HG03097 (cell line): ENCODE data around the gene EVA1C.
A peak's percentile ranks its signal among the peaks of the same experiment; 100 is the strongest.
"Not testable (repeated sequence)": the region's sequence is repeated elsewhere in the genome, so short reads cannot be mapped to it uniquely, and the experiment has no call there.

Experiments used
- ATAC-seq: cut with Tn5 transposase; IDR thresholded peaks from one replicate; pipeline ENCODE4 v1.9.1; 2021; ENCODE audit not compliant: unreplicated experiment, low FRiP score

Gene EVA1C

DNA sequence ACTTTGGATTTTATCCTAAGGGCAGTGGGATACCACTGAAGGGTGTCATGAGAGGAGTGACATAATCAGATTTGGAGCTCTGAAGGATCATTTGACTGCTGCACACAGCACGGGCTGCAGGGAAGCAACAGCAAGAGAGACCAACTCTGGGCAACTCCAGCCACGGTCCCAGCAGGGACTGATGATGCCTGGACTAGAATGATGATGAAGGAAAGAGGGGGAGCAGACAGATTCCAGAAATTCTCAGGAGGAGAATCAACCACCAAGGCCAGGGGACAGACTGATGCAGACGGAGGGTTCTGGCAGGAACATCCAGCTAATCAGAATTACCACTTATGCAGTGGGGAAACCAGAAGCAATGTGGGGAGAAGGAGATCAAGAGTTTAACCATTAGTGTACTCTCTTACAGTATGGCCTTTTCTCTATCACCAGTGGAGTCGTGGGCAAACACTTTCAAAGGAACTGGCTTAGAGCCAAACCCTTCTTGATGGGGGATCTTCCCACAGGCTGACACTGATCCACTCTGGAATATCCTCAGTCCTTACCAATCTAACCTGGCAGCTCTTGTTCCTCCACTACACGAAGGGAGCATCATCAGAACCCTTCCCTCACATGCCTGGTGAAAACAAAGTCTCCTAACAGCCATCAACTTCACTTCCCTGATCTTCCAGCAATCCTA lies 23.0 kb upstream of the EVA1C start:
- no peak for ATAC-seq

DNA sequence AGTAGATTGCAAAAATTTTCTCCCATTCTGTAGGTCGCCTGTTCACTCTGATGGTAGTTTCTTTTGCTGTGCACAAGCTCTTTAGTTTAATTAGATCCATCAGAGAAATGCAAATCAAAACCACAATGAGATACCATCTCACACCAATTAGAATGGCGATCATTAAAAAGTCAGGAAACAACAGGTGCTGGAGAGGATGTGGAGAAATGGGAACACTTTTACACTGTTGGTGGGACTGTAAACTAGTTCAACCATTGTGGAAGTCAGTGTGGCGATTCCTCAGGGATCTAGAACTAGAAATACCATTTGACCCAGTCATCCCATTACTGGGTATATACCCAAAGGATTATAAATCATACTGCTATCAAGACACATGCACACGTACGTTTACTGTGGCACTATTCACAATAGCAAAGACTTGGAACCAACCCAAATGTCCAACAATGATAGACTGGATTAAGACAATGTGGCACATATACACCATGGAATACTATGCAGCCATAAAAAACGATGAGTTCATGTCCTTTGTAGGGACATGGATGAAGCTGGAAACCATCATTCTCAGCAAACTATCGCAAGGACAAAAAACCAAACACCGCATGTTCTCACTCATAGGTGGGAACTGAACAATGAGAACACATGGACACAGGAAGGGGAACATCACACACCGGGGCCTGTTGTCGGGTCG lies 21.8 kb upstream of the EVA1C start:
- ATAC-seq: not testable (repeated sequence)

DNA sequence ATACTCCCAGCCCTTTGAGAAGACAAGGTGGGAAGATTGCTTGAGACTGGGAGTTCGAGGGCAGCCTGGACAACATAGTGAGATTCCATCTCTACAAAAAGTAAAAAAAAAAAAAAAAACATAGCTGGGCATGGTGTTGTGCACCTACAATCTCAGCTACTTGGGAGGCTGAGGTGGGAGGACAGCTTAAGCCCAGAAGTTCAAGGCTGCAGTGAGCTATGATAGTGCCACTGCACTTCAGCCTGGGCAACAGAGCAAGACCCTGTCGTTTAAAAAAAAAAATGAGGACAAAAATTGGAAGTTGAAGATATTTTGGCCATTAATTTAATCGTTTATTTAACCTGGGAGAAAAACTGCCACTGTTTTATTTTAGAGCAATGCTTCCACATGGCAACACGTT lies 20.8 kb upstream of the EVA1C start:
- no peak for ATAC-seq

DNA sequence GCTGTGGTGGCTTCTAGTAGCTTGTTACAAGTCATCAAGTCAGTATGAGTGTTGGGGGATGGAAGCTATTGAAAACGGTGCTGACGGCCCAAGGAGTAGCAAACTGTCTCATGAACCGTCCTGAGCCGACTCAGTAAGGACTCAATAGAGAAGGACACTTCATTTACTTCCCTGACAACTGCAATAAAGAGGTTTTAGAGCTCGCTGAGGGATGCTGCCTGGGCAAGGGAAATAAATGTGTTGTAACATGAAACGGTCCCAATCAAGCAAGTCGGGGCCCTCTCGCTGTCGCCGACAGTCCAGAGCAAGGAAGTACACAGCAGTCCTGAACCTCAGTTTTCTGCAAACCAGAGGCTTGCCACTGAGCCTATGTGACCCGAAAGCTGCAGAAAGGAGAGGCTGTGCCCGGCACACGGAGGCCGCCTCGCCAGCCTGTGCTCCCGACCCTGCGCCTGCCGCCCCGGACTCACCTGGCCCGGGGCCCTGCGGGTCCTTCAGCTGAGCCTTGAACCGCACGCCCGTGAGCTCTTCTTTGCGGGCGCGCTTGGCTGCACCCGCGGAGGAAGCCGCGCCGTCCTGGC lies 20.1 kb upstream of the EVA1C start:
- ATAC-seq: peak; percentile 3

DNA sequence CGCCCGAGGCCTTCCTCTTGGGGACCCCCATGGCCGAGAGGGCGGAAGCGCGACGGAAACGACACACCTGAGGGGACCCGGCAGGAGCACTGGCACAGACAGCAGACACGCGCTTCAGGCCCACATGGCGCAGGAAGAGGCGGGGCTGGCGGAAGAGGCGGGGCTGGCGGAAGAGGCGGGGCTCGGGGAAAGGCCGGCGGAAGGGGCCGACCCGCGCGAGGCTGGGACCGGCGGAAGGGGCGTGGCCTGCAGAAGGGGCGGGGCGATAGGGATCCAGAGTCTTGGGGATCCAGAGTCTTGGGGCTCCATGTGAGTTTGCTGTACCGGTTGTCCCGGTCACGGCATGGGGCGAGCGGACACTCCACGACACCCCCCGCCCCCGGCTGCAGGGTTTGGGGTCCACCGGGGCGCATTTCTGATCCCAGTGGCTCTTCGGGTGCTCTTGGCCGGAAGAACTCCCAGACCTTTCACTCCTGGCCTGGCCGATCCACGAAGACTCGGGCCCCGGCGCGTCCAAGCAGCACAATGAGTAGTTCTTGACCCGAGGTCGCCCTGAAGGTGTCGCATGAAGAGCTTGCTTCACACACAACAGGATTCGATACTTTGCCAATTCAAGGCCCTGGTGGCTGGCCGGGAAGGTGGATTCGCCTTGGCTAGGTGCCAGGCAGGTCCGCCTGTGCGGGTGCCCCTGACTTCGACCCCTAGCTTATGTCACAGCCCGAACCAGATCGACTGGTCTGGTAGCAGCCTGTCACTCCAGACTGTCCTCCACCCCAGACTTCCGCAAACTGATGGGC lies 19.4 kb upstream of the EVA1C start, which contains the start of gene URB1:
URB1 (minus strand) TSS at position 133 of the 797 bp plus-strand sequence; CDS start at position 31, 102 bp downstream.
- ATAC-seq: peak; percentile 83

DNA sequence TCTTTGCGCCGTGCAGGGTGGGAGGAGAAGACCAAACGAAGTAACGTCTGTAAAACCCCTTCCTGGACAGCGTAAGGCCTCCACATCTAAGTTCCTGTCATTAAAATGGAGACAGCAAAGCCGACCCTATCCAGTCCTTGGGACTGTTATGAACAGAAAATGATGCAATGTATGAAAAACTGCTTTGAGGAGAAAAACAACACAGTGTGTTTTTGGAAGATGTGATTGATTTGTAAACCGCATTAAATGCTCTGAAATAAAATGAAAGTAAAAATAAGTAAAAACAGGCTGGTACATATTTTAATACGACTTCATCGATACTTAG lies 18.9 kb upstream of the EVA1C start:
- ATAC-seq: no peak

DNA sequence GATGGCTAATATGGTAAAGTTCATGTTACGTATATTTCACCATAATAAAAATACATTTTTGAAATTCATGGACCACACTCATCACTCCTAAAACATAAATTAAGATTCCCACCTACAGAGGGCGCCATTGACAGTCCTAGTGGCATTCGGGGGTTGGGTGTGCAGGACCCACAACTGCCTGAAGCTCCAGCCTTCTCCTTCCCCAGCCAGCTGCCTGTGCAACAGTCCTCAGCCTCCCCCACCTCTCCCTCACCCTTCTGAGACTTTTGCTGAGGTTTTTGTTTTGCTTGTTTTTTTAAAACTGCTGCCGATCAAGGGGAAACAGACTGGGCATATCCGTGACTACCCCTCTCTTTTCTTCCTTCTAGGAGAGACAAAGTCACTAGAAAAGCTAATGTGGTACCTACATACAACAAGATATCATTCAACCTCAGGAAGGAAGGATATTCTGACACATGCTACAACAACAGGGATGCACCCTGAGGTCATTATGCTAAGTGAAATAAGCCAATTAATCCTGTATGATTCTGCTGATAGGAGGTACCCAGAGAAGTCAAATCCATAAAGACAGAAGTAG lies 9.2 kb upstream of the EVA1C start:
- no peak for ATAC-seq

DNA sequence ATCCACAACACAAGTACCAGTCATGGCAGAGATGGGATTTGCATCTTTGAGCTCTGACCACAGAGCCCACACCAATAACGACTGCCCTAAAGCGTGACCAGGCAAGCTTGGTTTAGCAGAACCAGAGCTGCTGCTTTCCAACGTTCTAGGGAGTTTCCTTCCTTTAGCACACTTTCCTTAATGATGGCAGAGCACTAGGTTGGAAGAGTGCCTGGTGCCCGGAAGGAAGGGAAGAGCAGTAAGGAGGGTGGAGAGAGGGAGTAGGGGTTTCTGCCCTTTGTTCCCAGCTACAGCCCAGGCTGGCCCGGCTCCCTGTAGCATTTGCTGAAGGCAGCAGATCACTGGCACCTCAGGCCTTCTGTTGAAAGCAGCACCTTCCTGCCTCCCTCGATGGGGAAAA lies 6.1 kb upstream of the EVA1C start:
- no peak for ATAC-seq

DNA sequence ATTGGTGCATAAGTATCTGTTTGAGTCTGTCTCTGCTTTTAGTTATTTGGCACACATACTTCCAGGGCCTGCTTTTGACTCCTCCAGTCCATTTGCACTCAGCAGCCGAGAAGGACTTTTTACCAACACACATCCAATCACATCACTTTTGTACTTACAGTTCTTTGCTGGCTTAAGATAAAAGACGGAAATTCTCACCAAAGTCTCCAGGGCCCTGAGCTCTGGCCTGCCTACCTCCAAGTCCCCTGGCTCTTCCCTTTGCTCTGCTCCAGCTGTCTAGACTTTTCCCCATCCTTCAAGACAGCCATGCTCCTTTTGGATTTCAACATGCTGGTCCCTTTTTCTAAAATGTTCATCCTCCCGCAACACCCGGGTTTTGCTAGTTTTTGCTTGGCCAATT lies 2.2 kb upstream of the EVA1C start:
- ATAC-seq: no peak

DNA sequence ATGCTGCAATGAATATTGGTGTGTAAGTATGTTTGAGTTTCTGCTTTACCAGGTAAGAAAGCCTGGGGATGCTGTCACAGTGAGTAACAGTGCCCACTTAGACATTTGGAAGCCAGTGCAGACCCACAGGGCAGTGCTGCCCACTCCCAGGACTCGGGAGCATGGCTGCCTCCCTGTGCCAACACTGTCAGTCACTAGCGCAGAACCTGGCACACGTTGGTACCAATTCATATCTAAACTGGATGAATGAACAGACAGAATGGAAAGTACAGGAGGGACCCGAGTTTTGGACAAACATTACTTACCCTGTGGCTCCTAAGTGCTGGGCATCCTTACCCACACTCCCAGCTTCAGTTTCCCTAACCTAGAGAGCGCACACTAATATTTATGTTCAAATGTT lies 1.6 kb upstream of the EVA1C start:
- no peak for ATAC-seq

DNA sequence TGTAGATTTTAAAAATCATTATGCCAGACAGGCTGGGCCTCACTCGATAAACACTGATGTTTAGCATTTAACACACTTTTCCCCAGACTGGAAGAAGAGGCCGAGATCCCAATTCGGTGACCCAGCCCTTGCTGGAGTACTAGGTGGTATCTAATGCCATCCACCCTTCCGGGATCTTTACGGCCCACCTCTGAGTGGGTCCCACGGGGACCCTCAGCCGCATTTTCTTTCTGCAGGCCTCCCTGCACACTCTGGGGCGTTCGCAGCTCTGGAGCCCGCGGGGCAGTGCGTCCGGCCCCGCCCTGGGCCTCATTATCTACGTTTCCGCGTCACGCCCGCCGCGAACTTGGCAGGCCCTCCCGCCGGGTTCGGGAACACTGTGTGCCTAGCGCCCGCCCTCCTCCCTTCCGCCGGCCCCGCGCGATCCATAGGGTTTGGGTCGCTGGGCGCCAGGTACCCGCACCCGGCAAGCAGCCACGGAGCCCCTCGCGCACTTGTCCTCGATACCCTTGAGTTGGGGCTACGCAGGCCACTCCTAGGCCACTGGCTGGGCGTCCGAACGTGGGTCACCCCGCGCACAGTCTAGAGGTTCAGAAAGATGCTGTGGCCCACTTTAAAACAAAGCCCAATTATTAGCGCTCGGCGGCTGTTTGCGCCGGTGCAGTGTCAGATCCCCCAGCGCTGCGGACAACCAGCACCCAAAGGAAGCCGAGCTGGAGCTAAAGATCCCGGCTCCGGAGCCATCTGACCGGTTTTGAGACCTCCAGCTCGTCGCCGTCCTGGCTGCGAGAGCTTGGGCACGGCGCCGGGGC lies 950 bp upstream of the EVA1C start:
- ATAC-seq: no peak

DNA sequence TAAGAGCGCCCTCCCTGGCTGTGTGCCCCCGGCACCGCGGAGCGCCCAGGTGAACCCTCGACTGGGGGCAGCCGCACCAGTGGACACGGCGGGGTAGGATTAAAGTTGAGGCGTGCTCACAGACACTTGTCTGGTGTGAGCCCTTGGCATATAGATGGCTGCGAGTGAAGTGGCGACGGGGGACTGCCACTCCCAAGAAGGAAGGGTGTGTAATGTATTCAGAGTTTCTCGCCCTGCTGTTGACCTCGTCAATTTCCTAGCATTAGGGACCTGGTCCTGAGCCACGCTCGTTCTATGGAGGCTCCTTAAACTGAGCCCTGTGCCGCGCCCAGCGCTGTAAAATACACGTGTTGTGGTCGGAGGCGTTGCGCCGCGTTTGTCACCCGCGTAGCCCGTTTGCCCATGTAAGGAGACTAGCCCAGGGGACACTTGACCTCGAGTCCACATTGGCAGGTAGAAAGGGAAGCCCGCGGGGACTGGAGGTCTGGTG lies 554 bp downstream of the EVA1C start:
- no peak for ATAC-seq

DNA sequence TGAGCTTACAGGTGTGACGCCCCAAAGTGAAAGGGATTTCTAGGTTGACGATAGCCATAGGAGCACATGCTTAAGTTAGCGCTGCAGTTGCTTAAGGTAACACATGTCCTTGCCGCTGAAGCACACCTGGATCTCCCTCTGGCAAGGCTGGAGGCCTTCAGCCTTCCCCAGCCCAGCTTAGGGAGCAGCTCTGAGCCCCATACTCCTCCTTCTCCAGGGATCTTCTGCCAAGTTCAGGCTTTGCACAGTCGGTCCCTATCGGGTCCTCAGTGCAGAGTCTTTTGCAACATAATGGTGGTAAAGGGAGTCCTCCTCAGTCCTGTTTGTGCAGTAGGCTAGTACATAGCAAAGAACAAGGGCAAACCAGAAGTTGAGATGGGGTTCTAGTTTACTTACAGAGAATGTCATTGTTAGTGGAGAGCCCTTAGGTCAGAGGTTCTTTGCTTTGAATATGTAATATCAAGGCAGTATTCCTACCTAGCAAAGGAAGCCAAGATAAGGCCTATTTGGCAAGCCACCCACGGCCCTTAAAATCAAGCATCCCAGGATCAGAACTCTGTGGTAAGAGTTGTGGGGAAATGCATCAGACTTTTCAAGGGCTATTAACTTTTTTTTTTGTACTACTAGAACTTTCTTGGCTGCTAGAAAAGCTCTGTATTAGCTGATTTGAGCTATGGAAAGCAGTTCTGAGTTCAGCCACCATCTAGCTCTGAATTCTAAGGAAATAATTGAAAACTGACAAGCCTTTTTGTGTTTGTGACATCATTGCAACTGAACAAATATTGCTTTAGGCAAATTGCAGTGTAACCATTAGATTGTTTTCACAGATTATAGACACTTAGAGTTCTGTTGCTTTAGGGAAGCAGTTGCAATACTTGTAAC lies 1.4 kb downstream of the EVA1C start:
- ATAC-seq: no peak

DNA sequence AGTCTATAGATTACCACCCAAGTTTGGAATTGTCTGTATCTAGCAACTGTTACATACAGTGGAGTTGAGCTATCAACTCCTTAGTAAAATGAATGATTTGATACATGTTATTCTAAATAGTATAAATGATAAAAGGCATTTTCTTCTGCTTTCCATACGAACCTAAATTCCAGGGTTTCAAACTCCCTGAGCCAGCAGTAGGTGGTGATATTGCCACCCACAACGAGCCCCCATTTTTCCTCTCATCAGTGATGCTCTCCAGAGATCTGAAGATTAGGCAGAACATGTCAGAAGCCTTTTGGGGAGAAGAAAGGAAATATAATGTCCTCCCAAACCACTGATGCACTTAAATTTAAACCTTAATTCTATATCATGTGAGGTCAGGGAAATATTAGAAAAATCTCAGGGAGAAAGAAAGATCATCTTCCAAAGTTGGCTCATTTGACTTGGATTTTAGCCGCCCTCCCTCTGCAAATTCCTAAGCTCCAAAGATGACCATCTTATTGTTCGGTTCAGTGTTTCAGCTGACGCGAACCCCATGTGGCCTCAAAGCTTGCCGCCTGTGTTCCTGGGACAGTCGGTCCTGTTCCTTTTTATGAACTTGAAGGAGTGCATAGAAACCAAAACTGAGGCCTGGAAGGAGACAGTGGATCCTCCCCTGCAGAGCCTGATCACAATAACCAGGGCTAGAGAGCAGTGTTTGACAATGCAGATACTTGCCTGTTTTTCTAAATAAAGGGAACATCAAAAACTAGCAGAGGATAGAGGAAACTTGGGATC lies 2.3 kb downstream of the EVA1C start:
- no peak for ATAC-seq

DNA sequence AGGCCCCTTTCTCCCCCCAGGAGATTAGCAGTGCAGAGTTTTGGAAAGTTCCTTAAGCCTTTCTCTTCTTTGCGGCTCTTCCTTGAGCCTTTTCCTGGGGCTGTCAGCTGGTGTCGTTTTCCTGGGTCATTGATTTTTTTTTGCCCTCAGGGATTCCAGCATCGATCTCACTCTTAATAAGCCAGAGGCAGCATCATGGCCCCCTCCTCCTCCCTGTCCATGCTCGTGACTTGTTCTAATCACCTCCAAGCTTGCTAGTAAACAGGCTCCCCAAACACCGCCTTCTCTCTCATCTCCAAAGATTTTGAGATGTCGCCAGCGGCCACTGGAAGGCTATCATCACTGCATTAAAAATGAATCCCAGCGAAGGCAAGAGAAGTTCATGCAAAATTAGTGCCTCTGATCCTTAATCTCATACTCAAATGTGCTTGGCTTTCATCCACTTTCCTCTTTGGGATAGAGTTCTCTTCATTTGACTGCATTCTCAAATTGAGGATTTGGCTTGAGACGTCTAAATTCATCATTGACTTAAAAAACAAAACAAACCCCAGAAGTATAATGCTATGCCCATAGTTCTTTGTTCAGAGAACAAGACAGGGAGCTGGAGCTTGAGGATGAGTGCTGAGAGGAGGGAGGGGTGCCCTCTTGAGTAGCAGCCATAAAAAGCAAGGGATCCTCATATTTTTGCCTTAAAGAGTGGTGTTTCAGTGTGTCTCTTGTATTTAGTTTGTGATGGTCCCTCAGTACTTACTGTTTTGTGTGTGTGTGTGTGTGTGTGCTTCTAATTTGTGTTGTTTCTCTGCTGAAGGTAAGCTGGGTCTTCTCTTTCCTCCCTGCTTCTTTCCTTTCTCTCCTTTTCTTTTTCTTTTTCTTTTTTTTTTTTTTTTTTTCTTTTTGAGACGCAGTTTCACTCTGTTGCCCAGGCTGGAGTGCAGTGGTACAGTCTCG lies 3.2 kb downstream of the EVA1C start:
- no peak for ATAC-seq

DNA sequence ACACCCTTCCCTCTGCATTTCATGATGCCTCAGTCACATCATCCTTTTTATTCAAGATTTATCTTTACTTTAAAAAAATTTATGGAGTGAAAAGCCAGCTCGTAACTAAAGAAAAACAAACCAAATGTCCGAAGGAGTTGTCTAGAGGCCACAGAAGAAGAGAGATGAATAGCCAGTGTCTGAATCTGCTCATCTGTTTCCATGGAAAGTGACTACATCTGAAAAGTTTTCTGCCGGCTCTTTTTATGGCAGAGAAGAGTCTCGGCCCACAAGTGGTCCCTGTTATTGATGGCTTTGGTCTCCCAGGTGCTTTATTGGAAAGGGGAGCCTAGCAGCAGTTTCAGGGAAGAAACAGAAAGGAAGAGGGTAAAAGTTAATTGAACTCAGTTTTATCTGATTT lies 5.6 kb downstream of the EVA1C start:
- no peak for ATAC-seq

DNA sequence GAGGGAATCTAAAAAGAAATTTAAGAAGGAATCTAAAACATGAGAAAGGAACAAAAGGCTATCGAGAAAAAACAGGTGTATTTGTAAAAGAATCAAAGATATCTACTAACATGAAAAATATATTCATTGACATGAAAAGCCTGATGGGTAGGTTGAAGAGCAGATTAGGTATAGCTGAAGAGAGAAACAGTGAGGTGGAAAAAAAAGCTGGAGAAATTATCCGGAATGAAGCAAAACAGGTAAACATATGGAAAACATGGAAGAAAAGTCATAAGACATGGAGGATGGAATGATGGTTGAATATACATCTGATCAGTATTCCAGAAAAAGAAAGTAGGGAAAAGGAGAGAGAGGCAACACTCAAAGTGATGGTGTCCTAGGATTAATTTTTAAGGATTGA lies 9.6 kb downstream of the EVA1C start:
- ATAC-seq: no peak
